Smooth muscle cell (in vitro differentiated cells): ENCODE data around the gene CHPT1. TPM values are rescaled to one million over a fixed set of nuclear protein-coding genes. Genes with fewer than 3 reads are reported as not detected.

ENCODE experiments used
- DNase-seq: peaks from one replicate; lab custom pipeline; 2025; ENCODE audit not compliant: unreplicated experiment; lab: John Stamatoyannopoulos, UW
- H2AFZ ChIP-seq: fragments of 200-600 bp; sonication (generic); 2 replicates; pipeline ENCODE4 v1.6.0; 2016; ENCODE audit warnings: antibody characterized with exemption, low read depth, mild to moderate bottlenecking
- H3F3A ChIP-seq: fragments of 200-600 bp; sonication (generic); 2 replicates; pipeline ENCODE4 v1.6.0; 2017; ENCODE audit warnings: antibody characterized with exemption, low read depth
- H3K27ac ChIP-seq: fragments of 200-600 bp; sonication (generic); 2 replicates; pipeline ENCODE4 v1.5.1; 2016; ENCODE audit warnings: low read depth, mild to moderate bottlenecking
- H3K27me3 ChIP-seq: fragments of 200-600 bp; sonication (generic); 2 replicates; pipeline ENCODE4 v1.6.1; 2016; ENCODE audit warnings: low read depth, mild to moderate bottlenecking
- H3K36me3 ChIP-seq: fragments of 200-600 bp; sonication (generic); 2 replicates; pipeline ENCODE4 v1.5.1; 2016; ENCODE audit warnings: low read depth
- H3K4me1 ChIP-seq: fragments of 200-600 bp; sonication (generic); 2 replicates; pipeline ENCODE4 v1.5.1; 2016; ENCODE audit warnings: low read depth
- H3K4me2 ChIP-seq: fragments of 200-600 bp; sonication (generic); 2 replicates; pipeline ENCODE4 v1.6.0; 2016; ENCODE audit warnings: mild to moderate bottlenecking
- H3K4me3 ChIP-seq: fragments of 200-600 bp; sonication (generic); 2 replicates; pipeline ENCODE4 v1.5.1; 2016; ENCODE audit warnings: mild to moderate bottlenecking
- H3K79me2 ChIP-seq: fragments of 200-600 bp; sonication (generic); 2 replicates; pipeline ENCODE4 v1.6.0; 2016; ENCODE audit warnings: low read depth, mild to moderate bottlenecking
- H3K9ac ChIP-seq: fragments of 200-600 bp; sonication (generic); 2 replicates; pipeline ENCODE4 v1.6.0; 2016; ENCODE audit warnings: low read depth
- H3K9me3 ChIP-seq: fragments of 200-600 bp; sonication (generic); replicated peaks from 2 replicates; pipeline ENCODE4 v1.5.1; 2016; ENCODE audit warnings: low read depth
- H4K20me1 ChIP-seq: fragments of 200-600 bp; sonication (generic); 2 replicates; pipeline ENCODE4 v1.6.0; 2016; ENCODE audit warnings: low read depth
- WGBS: methylation state at CpG from one replicate; pipeline ENCODE4 v1.1.7; 2016; ENCODE audit warnings: low lambda C conversion rate; 5-methylcytosine and 5-hydroxymethylcytosine counted together
- polyA plus RNA-seq: library from polyadenylated mRNA; unstranded; fragments of >200 nt; fragmentation: Nextera tagmentation; extraction: Ambion mirVana; gene quantifications from 2 replicates; pipeline ENCODE4 v1.2.1, GENCODE V29; 2016
- total RNA-seq: library from RNA; depleted of rRNA; stranded (reverse); fragments of >200 nt; gene quantifications from 2 replicates; pipeline ENCODE4 v1.2.3, GENCODE V29; 2014
- TF ChIP-seq, protein P1 (sequence below): fragments of 200-600 bp; sonication (generic); IDR thresholded peaks from 2 replicates; pipeline ENCODE4 v1.5.1; 2017; ENCODE audit warnings: borderline replicate concordance, mild to moderate bottlenecking, antibody characterized with exemption; ENCODE audit not compliant: insufficient read depth, poor library complexity, severe bottlenecking

Gene CHPT1
- total and polyA plus RNA-seq, 2 experiments from 2014 or later, result 21.7 to 40.5 TPM

DNA sequence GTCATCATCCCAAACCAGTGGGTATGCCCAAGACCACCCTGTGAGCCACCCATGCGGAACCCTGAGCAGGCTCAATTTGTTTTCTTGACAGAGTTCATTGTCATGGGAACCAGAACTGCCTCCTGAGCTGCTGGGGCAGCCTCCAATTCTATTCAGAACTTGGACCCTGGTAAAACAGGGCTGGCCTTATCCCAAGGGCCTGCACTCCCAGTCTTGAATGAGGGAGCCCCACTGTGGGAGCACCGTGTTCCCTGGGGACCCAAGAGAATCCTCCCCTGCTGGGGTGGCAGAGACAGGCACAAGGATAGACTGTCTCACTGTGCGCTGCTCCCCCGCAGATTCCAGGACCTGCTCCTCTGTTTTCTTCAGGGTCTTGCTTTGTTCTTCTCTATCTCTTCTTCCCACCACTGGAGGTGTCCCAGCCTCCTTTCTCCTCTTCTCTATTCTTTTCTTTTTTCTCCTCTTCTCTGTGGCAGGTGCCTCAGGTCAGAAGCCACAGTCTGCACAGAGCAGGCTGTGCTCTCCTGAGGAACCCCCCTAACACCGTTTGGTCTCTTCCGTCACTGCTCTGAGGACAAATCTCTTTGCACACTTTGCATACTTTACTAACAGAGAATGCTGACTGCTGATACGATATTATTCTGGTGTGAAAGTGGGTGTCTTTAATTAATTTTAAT lies 31.2 kb upstream of the CHPT1 start:
- Histone ChIP-seq H3K4me3 (no peak overlapping the region), H3K79me2 (no peaks in the 10 kb centered on the region), H3K4me1 (no peaks in the 10 kb centered on the region), H3K36me3 (no peaks in the 10 kb centered on the region), H3K9me3 (no peaks in the 10 kb centered on the region), H4K20me1 (no peaks in the 10 kb centered on the region), H3F3A (no peaks in the 10 kb centered on the region), H3K27me3 (peaks cover 11% of the 10 kb centered on the region), H3K9ac (no peak overlapping the region), H3K4me2 (no peak overlapping the region), H3K27ac (no peak overlapping the region), H2AFZ (no peak overlapping the region)
- no peak for DNase-seq
- TF ChIP-seq, protein P1, sequence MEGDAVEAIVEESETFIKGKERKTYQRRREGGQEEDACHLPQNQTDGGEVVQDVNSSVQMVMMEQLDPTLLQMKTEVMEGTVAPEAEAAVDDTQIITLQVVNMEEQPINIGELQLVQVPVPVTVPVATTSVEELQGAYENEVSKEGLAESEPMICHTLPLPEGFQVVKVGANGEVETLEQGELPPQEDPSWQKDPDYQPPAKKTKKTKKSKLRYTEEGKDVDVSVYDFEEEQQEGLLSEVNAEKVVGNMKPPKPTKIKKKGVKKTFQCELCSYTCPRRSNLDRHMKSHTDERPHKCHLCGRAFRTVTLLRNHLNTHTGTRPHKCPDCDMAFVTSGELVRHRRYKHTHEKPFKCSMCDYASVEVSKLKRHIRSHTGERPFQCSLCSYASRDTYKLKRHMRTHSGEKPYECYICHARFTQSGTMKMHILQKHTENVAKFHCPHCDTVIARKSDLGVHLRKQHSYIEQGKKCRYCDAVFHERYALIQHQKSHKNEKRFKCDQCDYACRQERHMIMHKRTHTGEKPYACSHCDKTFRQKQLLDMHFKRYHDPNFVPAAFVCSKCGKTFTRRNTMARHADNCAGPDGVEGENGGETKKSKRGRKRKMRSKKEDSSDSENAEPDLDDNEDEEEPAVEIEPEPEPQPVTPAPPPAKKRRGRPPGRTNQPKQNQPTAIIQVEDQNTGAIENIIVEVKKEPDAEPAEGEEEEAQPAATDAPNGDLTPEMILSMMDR, result no peak
- 86% methylated on average over 7 of the region's 7 CpGs for WGBS

- H3K36me3 ChIP-seq, result no peaks in the 10 kb centered on the region
- H4K20me1 ChIP-seq, result no peaks in the 10 kb centered on the region
- H3K4me1 ChIP-seq, result no peaks in the 10 kb centered on the region
- H3K27ac ChIP-seq, result no peak overlapping the region
- no peak overlapping the region for H3K4me2 ChIP-seq
- no peak overlapping the region for H3K4me3 ChIP-seq
- H3F3A ChIP-seq, result no peaks in the 10 kb centered on the region
- no peak overlapping the region for H3K9ac ChIP-seq
- DNase-seq, result no peak
- H3K9me3 ChIP-seq, result no peaks in the 10 kb centered on the region
- H3K79me2 ChIP-seq, result no peaks in the 10 kb centered on the region
- H2AFZ ChIP-seq, result no peak overlapping the region
- 89% methylated on average over 5 of the region's 5 CpGs for WGBS
- TF ChIP-seq, protein P1, result no peak
- peaks cover 11% of the 10 kb centered on the region for H3K27me3 ChIP-seq
Measured at GRCh38 chr12:101667591-101667990, 29.8 kb upstream of the CHPT1 start.

DNA sequence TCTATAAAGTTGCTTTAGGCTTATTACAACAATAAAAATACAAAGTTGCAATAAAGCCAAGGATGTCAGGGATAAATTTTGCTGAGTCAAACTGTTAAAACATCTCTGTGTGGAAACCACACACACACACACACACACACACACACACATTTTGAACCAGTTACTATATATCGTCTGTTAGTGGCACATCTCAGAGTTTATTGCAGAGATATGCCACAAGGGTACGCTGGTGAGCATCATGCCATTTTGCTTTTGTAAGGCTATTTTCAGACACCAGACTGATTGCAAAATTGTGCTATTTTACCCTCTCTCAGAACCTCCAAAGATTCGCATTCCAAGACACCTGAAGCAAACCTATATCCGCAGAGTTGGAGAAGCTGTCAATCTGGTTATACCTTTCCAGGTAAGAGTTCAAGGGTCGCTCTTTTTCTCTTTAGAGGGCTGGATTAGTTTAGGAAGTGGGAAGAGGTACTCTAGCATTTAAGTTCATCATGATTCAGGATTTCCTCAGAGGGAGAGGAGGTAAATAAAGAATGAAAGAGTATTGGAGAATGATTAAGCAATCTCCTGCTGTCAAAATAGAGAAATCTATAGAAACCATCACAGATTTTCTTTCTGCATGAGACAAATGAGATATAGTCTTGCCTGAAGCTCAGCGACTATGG lies 27.3 kb upstream of the CHPT1 start:
- H3K27me3 ChIP-seq, result peaks cover 7% of the 10 kb centered on the region
- H3K79me2 ChIP-seq, result no peaks in the 10 kb centered on the region
- no peaks in the 10 kb centered on the region for H3K9me3 ChIP-seq
- no peak overlapping the region for H3K9ac ChIP-seq
- no peaks in the 10 kb centered on the region for H4K20me1 ChIP-seq
- no peak for DNase-seq
- H3K4me3 ChIP-seq, result no peak overlapping the region
- H3K4me2 ChIP-seq, result no peak overlapping the region
- H3K36me3 ChIP-seq, result no peaks in the 10 kb centered on the region
- WGBS, result 61% methylated on average over 6 of the region's 6 CpGs
- no peaks in the 10 kb centered on the region for H3K4me1 ChIP-seq
- H3K27ac ChIP-seq, result no peak overlapping the region
- no peak overlapping the region for H2AFZ ChIP-seq
- TF ChIP-seq, protein P1, result peak; percentile 40
- no peaks in the 10 kb centered on the region for H3F3A ChIP-seq
